GM19035 (cell line): Measurements from ENCODE around the gene ATP6V0A1.
"Not testable (repeated sequence)": the region's sequence is repeated elsewhere in the genome, so short reads cannot be mapped to it uniquely, and the experiment has no call there.

Source experiments
- ATAC-seq: cut with Tn5 transposase; IDR thresholded peaks from one replicate; pipeline ENCODE4 v1.9.1; 2021; ENCODE audit not compliant: unreplicated experiment

ATP6V0A1 gene

DNA sequence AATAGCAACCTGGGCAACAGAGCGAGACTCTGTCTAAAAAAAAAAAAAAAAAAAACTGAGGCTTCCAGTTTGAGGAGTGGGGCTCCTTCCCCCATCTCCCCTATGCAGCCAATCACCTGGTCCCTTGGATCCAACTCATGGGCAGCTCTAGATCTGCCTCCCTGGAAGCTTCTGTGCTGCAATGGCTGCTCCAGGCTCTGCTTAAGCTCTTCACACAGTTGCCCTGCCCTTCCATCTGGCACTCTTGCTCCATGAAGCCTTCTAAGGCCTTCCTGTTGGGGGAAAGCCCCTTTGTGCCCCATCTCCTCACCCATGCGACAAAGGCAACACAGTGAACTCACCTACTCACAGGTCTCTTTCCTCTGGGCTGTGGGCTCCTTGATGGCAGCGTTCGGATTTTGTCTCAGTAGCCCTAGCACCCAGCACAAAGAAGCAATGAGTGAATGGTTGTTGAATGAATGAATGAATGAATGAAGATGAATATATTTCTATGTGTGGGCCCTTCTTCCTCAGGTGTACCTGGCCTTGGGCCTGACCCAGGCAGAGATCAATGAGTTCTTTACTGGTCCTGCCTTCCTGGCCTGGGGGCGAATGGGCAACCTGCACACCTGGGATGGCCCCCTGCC lies 79.3 kb downstream of the ATP6V0A1 start:
- no peak for ATAC-seq

DNA sequence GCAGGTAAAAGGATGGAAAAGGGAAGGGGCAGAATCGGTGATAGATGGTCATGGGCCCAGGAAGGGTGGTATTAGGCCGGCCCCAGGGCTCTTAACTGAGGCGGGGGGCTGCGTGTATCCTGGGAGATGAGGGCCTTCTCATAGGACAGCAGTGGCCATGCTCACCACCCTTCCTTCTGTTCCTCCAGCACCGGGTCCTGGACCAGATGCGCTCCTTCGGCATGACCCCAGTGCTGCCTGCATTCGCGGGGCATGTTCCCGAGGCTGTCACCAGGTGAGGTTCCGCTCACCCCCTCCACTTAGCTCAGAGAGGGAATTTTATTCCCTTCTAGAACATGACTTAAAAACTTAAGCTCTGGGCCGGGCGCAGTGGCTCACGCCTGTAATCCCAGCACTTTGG lies 79.8 kb downstream of the ATP6V0A1 start:
- ATAC-seq, result no peak

DNA sequence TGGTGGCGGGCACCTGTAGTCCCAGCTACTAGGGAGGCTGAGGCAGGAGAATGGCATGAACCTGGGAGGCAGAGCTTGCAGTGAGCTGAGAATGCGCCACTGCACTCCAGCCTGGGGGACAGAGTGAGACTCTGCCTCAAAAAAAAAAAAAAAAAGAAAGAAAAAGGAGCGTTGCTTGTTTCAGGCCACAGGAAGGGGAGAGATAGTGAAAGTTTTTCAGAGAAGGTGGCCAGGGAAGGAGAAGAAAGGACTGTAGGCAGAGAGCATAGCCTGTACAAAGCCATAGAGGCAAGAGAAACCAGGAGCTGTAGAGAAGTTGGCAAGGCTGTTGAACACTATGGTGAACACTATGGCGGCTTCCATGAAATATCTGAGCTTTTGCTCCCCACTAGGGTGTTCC lies 81.9 kb downstream of the ATP6V0A1 start:
- not testable (repeated sequence) for ATAC-seq

DNA sequence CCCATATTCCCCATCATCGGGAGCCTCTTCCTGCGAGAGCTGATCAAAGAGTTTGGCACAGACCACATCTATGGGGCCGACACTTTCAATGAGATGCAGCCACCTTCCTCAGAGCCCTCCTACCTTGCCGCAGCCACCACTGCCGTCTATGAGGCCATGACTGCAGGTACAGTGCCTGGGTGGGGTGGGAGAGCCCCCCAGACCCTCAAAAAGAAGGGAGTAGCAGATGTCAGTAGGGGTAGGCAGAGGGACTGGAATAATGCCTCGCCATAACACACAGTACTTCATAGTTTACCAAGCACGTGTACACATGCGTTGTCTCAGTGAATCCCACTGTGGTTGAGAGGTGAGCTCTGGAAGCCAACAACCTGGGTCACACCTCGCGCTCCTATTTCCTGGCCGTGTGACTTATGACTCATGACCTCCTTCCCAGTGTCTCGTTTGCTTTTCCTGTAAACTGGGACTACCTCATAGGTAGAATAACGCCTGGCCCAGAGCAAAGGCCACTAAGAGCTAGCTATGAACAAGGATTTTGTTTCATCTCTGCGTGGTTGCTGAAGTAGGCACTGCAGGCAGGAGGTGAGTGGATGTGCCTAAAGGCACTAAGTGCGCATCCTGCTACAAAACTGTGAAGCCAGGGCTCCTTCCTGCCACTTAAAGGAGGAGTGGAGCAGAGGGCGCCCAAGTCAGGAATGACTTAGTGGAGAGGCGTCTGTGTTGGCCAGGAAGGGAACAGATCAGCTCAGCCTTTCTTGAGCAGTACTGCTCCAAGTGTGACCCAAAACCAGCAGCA lies 82.6 kb downstream of the ATP6V0A1 start:
- ATAC-seq, result no peak

DNA sequence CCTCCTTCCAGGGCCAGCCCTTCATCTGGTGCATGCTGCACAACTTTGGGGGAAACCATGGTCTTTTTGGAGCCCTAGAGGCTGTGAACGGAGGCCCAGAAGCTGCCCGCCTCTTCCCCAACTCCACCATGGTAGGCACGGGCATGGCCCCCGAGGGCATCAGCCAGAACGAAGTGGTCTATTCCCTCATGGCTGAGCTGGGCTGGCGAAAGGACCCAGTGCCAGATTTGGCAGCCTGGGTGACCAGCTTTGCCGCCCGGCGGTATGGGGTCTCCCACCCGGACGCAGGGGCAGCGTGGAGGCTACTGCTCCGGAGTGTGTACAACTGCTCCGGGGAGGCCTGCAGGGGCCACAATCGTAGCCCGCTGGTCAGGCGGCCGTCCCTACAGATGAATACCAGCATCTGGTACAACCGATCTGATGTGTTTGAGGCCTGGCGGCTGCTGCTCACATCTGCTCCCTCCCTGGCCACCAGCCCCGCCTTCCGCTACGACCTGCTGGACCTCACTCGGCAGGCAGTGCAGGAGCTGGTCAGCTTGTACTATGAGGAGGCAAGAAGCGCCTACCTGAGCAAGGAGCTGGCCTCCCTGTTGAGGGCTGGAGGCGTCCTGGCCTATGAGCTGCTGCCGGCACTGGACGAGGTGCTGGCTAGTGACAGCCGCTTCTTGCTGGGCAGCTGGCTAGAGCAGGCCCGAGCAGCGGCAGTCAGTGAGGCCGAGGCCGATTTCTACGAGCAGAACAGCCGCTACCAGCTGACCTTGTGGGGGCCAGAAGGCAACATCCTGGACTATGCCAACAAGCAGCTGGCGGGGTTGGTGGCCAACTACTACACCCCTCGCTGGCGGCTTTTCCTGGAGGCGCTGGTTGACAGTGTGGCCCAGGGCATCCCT lies 84.8 kb downstream of the ATP6V0A1 start:
- no peak for ATAC-seq

DNA sequence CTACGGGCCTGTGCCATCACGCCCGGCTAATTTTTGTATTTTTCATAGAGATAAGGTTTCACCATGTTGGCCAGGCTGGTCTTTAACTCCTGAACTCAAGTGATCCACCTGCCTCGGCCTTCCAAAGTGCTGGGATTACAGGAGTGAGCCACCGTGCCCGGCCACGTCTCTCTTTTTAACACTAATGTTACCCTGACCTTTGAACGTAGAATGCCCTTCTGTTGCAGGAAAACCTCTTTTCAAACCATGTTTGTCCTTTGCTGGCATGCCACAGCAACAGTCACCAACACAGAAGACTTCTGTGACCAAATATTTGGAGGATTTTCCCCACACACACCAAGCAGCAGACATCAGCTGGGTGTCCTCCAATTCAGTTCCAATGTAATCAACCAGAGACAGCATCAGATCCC lies 86.2 kb downstream of the ATP6V0A1 start:
- ATAC-seq, result no peak

DNA sequence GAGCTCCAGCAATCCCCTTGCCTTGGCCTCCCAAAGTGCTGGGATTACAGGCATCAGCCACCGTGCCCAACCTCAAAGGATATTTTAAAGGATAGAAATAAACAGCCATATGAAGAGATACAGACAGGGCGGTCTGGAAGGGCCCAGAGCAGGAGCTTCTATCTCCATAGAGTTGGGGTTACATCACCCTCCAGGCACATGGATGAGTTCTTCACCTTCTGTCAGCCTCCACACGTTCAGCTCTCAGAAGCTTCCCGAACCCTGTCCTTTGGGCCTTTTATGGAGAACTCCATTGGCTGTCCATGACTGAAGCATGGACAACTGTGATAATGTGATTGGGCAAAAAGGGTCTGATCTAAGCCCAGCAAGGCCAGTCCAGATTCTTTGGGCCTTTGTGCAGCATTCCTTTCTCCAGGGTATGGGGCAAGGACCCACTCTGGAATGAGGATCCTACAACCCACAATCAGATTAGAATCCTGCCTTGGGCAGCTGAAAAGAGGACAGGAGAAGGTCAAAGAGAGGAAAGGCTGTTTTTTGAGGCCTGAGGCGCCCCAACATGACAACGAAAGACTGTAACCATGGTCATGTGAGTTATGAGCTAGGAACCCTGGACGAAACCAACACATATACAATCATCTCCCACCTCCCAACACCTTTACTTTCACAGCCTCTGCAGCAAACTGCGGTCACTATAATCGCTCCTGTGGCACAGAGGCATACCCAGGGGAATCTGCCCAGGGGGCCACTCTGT lies 87.3 kb downstream of the ATP6V0A1 start:
- ATAC-seq, result not testable (repeated sequence)

DNA sequence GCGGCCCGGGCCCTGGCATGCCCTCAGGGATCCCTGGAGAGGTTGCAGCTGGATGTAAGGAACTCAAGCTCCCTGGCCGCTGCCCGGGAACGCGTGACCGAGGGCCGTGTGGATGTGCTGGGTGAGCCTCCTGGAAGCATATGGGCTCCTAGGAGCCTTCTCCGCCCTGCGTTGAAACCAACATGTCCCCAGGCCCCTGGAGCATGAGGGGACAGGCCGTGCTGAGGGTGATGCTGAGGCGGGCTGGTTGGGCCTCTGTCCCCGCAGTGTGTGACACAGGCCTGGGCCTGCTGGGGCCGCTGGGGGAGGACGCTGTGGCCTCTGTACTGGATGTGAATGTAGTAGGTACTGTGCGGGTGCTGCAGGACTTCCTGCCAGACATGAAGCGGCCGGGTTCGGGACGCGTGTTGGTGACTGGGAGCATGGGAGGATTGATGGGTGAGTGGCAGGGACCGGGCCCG lies 88.4 kb downstream of the ATP6V0A1 start:
- no peak for ATAC-seq

DNA sequence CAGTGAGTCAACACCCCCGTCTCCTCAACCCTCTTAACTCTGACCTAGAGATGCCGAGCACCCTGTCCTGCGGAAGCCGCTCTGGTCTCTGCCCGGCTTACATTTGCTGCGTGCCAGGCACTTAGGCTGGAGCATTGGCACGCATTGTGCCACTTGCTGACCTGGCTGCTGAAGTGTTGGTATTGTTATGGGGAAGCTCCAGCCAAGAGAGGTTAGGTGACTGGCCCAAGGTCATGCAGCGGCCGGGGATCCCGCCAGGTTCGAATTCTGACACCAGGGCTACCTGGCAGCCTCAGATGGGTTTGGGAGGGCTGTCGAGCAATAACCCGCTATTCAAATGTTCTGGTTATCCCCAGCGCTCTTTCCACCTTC lies 89.0 kb downstream of the ATP6V0A1 start:
- ATAC-seq, result no peak

DNA sequence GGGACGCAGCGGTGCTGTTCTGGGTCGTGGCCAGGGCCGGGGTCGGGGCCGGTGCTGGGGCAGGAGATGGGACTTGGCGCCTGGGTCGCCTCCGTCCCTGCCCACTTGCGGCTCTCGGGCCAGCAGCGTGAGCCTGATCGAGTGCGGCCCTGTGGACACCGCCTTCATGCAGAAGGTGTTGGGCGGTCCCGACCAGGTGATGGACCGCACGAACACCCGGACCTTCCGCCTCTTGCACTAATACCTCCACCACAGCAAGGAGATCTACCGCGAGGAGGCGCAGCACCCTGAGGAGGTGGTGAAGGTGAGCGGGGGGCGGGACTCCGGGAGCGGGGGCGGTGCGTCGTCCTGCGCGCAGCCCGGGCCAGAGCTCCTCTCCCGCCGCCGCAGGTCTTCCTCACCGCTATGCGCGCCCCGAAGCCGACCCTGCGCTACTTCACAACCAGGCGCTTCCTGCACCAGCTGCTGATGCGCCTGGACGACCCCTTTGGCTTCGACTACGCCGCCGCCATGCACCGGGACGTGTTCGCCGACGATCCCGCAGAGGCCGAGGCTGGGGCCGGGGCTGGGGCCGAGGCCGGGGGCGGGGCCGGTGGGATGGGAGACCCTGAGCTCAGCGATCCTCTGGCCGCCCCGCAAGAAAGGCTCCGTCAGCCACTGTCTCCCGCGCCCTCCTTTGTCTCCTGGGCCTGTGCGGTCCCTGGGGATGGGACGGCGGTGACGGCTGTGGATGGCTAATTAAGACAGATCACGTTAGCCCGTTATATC lies 89.6 kb downstream of the ATP6V0A1 start:
- ATAC-seq, result peak; percentile 78

DNA sequence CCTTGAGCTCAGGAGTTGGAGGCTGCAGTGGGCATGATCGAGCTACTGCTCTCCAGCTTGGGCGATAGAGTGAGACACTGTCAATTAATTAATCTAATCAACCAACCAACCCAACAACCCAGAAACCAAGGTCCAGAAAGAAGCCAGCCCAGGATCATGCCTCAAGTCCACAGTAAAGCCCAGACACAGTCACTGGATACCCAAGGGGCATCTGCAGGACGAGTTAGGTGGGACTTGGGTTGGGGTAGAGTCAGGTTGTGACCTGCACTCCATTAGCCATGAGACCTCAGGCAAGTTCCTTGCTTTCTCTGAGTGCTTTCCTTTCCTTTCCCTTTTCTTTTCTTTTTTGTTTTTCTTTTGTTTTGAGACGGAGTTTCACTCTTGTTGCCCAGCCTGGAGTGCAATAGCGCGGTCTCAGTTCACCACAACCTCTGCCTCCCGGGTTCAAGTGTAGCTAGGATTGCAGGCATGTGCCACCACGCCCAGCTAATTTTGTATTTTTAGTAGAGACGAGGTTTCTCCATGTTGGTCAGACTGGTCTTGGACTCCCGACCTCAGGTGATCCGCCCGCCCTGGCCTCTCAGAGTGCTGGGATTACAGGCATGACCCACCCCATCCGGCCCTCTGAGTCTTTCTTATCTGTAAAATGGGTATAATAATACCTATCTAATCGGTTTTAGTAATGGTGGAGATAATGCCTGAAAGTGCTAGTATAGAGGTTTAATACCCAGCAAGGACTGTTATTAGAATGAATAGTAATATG lies 90.5 kb downstream of the ATP6V0A1 start:
- no peak for ATAC-seq

DNA sequence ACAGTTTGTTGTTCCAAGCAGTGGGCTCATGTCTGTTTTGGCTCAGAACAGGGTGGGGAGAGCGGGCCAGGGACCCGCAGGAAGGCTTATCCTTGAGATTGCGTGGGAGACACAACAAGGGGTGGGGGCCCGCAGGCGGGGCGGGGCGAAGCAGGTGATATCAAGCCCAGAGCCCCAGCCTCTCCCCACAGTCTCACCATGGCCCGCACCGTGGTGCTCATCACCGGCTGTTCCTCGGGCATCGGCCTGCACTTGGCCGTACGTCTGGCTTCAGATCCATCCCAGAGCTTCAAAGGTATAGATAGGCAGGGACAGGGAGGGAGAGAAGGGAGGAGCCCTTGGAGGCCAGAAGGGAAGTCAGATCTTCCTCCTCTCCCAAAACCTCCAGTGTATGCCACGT lies 94.1 kb downstream of the ATP6V0A1 start, which contains the start of gene HSD17B1:
Gene HSD17B1 (plus strand): TSS at position 188 of the 400 bp plus-strand sequence. CDS start 11 bp downstream, at position 199.
- not testable (repeated sequence) for ATAC-seq

DNA sequence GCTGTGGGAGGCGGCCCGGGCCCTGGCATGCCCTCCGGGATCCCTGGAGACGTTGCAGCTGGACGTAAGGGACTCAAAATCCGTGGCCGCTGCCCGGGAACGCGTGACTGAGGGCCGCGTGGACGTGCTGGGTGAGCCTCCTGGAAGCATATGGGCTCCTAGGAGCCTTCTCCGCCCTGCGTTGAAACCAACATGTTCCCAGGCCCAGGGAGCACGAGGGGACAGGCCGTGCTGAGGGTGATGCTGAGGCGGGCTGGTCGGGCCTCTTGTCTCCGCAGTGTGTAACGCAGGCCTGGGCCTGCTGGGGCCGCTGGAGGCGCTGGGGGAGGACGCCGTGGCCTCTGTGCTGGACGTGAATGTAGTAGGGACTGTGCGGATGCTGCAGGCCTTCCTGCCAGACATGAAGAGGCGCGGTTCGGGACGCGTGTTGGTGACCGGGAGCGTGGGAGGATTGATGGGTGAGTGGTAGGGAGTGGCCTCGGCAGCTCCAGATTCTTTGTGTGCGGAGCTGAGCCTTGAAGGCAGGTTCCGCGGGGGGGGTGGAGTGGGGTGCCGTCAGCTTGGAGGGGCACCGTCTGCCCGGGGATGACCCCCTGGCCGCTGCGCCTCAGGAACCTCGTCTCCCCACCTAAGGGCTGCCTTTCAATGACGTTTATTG lies 94.6 kb downstream of the ATP6V0A1 start:
- no peak for ATAC-seq

DNA sequence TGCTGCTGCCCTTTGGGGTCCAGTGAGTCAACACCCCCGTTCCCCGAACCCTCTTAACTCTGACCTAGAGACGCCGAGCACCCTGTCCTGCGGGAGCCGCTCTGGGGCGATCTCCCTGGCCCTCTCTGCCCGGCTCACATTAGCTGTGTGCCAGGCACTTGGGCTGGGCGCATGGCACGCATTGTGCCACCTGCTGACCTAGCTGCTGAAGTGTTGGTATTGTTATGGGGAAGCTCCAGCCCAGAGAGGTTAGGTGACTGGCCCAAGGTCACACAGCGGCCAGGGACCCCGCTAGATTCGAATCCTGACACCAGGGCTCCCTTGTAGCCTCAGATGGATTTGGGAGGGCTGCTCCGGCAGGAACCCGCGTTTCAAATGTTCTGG lies 95.2 kb downstream of the ATP6V0A1 start:
- ATAC-seq, result no peak

DNA sequence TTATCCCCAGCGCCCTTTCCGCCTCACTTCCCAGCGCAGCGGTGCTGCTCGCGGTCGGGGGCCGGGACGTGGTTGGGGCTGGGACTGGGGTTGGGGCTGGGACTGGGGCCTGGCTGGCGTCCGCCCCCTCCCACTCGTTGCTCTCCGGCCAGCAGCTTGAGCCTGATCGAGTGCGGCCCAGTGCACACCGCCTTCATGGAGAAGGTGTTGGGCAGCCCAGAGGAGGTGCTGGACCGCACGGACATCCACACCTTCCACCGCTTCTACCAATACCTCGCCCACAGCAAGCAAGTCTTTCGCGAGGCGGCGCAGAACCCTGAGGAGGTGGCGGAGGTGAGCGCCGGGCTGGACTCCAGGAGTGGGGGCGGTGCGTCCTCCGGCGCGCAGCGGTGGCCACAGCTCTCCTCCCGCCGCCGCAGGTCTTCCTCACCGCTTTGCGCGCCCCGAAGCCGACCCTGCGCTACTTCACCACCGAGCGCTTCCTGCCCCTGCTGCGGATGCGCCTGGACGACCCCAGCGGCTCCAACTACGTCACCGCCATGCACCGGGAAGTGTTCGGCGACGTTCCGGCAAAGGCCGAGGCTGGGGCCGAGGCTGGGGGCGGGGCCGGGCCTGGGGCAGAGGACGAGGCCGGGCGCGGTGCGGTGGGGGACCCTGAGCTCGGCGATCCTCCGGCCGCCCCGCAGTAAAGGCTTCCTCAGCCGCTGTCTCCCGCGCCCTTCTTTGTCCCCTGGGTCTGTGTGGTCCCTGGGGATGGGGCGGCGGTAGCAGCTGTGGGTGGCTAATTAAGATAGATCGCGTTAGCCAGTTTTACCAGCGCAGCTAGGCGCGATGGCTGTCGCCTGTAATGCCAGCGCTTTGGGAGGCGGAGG lies 95.8 kb downstream of the ATP6V0A1 start:
- ATAC-seq, result peak; percentile 78

DNA sequence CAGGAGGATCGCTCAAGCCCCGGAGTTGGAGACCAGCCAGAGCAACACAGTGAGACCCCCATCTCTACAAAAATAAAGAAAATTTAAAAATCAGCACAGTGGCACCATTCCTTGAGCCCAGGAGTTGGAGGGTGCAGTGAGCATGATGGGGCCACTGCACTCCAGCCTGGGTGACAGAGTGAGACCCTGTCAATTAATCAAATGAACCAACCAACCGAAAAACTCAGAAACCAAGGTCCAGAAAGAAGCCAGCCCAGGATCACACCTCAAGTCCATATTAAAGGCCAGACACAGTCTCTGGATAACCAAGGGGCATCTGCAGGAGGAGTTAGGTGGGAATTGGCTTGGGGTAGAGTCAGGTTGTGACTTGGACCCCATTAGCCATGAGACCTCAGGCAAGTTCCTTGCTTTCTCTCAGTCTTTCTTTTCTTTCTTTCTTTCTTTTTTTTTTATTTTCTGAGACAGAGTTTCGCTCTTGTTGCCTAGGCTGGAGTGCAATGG lies 96.5 kb downstream of the ATP6V0A1 start:
- ATAC-seq, result no peak

DNA sequence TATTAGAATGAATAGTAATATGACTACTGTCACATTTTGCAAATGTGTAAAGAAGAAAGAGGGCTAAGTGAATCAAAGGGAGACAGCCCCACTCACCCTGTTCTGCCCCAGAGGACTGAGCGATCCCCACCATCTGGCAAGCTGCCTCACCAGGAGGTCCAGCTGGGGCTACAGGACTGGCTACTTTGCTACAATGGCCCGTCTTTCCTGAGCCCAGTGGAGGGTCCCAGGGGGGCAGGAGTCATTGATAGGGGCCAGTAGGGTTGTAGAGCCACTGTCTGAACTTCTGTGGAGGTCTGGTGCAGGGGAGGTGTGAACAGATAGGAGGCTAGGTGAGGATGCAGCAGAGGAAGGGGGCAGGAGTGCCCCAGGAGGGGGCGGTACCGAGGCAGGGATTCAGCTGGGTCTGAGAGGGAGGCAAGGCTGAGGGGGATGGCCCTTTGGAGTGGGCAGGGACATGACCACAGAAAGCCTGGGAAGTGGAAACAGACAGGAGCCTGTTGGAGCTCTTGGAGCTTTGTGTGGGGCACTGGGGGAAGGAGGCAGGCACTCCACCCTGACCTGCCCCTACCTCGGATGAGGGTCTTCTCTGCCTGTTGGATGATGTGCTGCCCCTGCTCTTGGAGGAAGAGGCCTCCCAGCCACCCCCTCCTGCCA lies 97.4 kb downstream of the ATP6V0A1 start:
- ATAC-seq, result not testable (repeated sequence)
